DND-41 (cell line): ENCODE results near the gene LGALS7B.
"Not testable (repeated sequence)": the region's sequence is repeated elsewhere in the genome, so short reads cannot be mapped to it uniquely, and the experiment has no call there.

Source experiments
- ATAC-seq: fragments of 200-7000 bp; cut with Tn5 transposase; 3 replicates; pipeline ENCODE4 v1.9.1; 2021; ENCODE audit warnings: low read depth; ENCODE audit not compliant: insufficient read depth
- DNase-seq: peaks from one replicate; pipeline ENCODE4 v3.0.0-alpha.2; 2020
- H2AFZ ChIP-seq: 2 replicates; pipeline ENCODE4 v1.6.0; 2012; ENCODE audit warnings: low read depth, low read length
- H3K27ac ChIP-seq: 2 replicates; pipeline ENCODE4 v1.5.1; 2012; ENCODE audit warnings: low read length, inconsistent platforms
- H3K27me3 ChIP-seq: fragments of 200-600 bp; sonication (generic); 2 replicates; pipeline ENCODE4 v1.6.0; 2012; ENCODE audit warnings: low read length, mild to moderate bottlenecking, inconsistent platforms; ENCODE audit not compliant: insufficient read depth, poor library complexity
- H3K36me3 ChIP-seq: 2 replicates; pipeline ENCODE4 v1.5.1; 2012; ENCODE audit warnings: low read length, inconsistent platforms; ENCODE audit not compliant: insufficient read depth
- H3K4me1 ChIP-seq: 2 replicates; pipeline ENCODE4 v1.5.1; 2012; ENCODE audit warnings: mild to moderate bottlenecking, low read length; ENCODE audit not compliant: insufficient read depth
- H3K4me2 ChIP-seq: 2 replicates; pipeline ENCODE4 v1.6.0; 2012; ENCODE audit warnings: mild to moderate bottlenecking, moderate library complexity, low read length, inconsistent platforms; ENCODE audit not compliant: insufficient read depth
- H3K4me3 ChIP-seq, 2 experiments: fragments of 200-600 bp in 1 of 2; shearing (Covaris generic) in 1 of 2; 2 replicates each; pipeline ENCODE4 v1.5.1; 2012 to 2016; ENCODE audit warnings: inconsistent platforms in 2 of 2, low read length in 2 of 2, mild to moderate bottlenecking in 2 of 2, low read depth in 1 of 2, moderate library complexity in 1 of 2
- H3K79me2 ChIP-seq: 2 replicates; pipeline ENCODE4 v1.6.0; 2012; ENCODE audit warnings: low read length, inconsistent platforms; ENCODE audit not compliant: insufficient read depth
- H3K9ac ChIP-seq: 2 replicates; pipeline ENCODE4 v1.6.0; 2012; ENCODE audit warnings: low read depth, mild to moderate bottlenecking, inconsistent platforms, low read length, moderate library complexity
- H3K9me3 ChIP-seq: 2 replicates; pipeline ENCODE4 v1.5.1; 2012; ENCODE audit warnings: low read length, moderate library complexity, mild to moderate bottlenecking, inconsistent platforms; ENCODE audit not compliant: insufficient read depth, severe bottlenecking
- H4K20me1 ChIP-seq: 2 replicates; pipeline ENCODE4 v1.6.0; 2012; ENCODE audit warnings: low read length; ENCODE audit not compliant: insufficient read depth
- EZH2 ChIP-seq: IDR thresholded peaks from 3 replicates; pipeline ENCODE4 v1.6.1; 2012; ENCODE audit warnings: borderline replicate concordance, low read depth, mild to moderate bottlenecking, moderate library complexity, low read length, inconsistent platforms; ENCODE audit not compliant: severe bottlenecking
- TF ChIP-seq, protein P1 (sequence below): IDR thresholded peaks from 2 replicates; pipeline ENCODE4 v1.5.1; 2012; ENCODE audit warnings: borderline replicate concordance, low read length, moderate library complexity, mild to moderate bottlenecking; ENCODE audit not compliant: poor library complexity, severe bottlenecking; ENCODE audit errors: extremely low read depth

LGALS7B gene

DNA sequence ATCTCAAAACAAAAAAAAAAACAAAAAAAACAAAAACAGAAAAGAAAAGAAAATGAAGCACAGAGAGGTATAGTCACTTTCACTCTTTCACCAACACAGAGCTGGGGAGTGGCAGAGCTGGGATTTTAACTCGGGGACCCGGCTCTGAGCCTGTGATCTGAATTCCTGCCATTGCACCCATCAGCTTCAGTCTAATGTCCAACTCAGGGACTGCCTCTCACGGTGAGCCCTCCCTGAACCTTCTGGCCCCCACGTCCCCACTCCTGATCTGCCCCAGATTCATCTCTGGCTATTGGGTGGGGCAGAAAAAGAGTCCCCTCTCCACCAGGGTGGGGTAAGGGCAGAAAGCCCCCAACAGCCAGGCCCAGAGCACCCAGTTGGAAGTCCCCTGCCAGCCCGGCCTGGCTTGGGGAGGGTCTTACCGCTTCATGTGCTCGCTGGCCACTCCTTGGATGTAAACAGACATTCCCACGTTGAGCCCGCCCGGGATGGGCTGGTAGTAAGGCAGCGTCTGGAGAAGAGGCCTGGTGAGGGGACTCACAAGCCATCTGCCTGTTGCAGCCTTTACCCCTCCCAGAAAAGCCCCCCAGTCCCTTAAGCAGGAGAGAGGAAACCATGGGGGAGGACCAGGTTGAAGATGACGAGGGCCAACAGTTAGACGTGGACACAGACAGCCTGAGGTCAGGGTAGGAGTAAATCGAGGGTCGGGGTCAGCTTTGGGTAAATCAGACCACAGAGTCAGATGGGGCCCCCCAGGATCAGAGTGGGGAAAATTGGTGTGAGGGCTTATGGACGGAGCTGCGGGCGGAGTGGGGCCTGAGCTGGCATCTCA is 23.2 kb downstream of the LGALS7B start:
- no peak for DNase-seq
- H3K4me1 ChIP-seq = no peaks in the 10 kb centered on the region
- no peaks in the 10 kb centered on the region for H3K79me2 ChIP-seq
- no peak overlapping the region for H3K4me3 ChIP-seq
- TF ChIP-seq, protein P1, sequence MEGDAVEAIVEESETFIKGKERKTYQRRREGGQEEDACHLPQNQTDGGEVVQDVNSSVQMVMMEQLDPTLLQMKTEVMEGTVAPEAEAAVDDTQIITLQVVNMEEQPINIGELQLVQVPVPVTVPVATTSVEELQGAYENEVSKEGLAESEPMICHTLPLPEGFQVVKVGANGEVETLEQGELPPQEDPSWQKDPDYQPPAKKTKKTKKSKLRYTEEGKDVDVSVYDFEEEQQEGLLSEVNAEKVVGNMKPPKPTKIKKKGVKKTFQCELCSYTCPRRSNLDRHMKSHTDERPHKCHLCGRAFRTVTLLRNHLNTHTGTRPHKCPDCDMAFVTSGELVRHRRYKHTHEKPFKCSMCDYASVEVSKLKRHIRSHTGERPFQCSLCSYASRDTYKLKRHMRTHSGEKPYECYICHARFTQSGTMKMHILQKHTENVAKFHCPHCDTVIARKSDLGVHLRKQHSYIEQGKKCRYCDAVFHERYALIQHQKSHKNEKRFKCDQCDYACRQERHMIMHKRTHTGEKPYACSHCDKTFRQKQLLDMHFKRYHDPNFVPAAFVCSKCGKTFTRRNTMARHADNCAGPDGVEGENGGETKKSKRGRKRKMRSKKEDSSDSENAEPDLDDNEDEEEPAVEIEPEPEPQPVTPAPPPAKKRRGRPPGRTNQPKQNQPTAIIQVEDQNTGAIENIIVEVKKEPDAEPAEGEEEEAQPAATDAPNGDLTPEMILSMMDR = no peak
- no peak for TF ChIP-seq EZH2
- no peaks in the 10 kb centered on the region for H3K9me3 ChIP-seq
- H3K27ac ChIP-seq = no peak overlapping the region
- H3K27me3 ChIP-seq = no peaks in the 10 kb centered on the region
- H2AFZ ChIP-seq = no peak overlapping the region
- H3K4me2 ChIP-seq = no peak overlapping the region
- peaks cover 3% of the 10 kb centered on the region; the same call in 1 of the 2 replicates for H4K20me1 ChIP-seq
- no peak overlapping the region for H3K9ac ChIP-seq
- peaks cover 22% of the 10 kb centered on the region for H3K36me3 ChIP-seq
- ATAC-seq = no peak

DNA sequence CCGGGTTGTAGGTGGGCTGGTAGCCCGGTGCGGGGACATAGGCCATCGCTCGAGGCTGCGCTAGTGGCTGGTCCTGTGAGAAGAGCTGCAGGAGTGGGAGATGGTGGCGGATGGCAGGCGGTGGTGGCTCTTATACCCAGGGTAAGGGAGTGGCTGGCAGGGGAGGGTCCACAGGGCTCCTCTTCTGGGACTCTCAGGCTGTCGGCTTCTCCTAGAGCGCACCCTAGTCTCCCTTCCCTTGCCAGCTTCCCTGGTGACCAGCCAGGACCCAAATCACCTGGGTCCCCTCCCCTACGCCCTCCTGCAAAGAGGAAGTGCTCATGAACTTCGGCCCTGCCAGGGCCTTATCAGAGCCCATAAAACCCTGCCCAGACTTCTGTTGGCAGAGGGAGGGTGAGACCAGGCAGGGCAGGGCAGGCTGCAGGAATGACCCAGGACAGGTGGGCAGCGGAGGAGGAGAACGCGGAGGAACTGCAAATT is 23.9 kb downstream of the LGALS7B start, which contains the start of gene LGALS4:
Gene LGALS4 (minus strand): TSS at position 105 of the 480 bp plus-strand sequence. CDS start 59 bp downstream, at position 46.
- Histone ChIP-seq H3K36me3 (peaks cover 27% of the 10 kb centered on the region), H3K4me2 (no peak within 1 kb of the TSS), H4K20me1 (peaks cover 3% of the 10 kb centered on the region; the same call in 1 of the 2 replicates), H3K4me1 (no peaks in the 10 kb centered on the region), H3K27ac (no peak within 1 kb of the TSS), H3K27me3 (no peaks in the 10 kb centered on the region), H3K79me2 (no peaks in the 10 kb centered on the region), H3K9ac (no peak within 1 kb of the TSS), H3K4me3 (no peak within 1 kb of the TSS), H3K9me3 (no peaks in the 10 kb centered on the region), H2AFZ (no peak within 1 kb of the TSS)
- TF ChIP-seq, protein P1 = no peak
- no peak for TF ChIP-seq EZH2
- no peak for DNase-seq
- no peak; the same call in 2 of the 3 replicates for ATAC-seq

- Histone ChIP-seq H4K20me1 (peaks cover 3% of the 10 kb centered on the region; the same call in 1 of the 2 replicates), H3K4me1 (no peaks in the 10 kb centered on the region), H3K36me3 (peaks cover 31% of the 10 kb centered on the region), H3K4me3 (no peak overlapping the region), H3K4me2 (no peak overlapping the region), H3K9ac (no peak overlapping the region), H2AFZ (no peak overlapping the region), H3K79me2 (no peaks in the 10 kb centered on the region), H3K9me3 (no peaks in the 10 kb centered on the region), H3K27me3 (no peaks in the 10 kb centered on the region), H3K27ac (no peak overlapping the region)
- DNase-seq (no peak), ATAC-seq (no peak)
- no peak for TF ChIP-seq EZH2
- TF ChIP-seq, protein P1 = no peak
Observed at GRCh38 chr19:38813323-38813722, 24.3 kb downstream of the LGALS7B start.

- H3K27me3 ChIP-seq, ATAC-seq, H3K79me2 ChIP-seq, H3K4me3 ChIP-seq, H3K4me1 ChIP-seq, H4K20me1 ChIP-seq, DNase-seq, H2AFZ ChIP-seq, H3K4me2 ChIP-seq, H3K9me3 ChIP-seq, H3K9ac ChIP-seq, H3K27ac ChIP-seq: not testable (repeated sequence)
- H3K36me3 ChIP-seq = peaks cover 31% of the 10 kb centered on the region
Observed at GRCh38 chr19:38813932-38814331, 24.9 kb downstream of the LGALS7B start.
